ENCODE measurements around the gene ASAP3. TPM values are rescaled to one million over a fixed set of nuclear protein-coding genes. Genes with fewer than 3 reads are reported as not detected.

Gene ASAP3
- total and polyA plus RNA-seq, 2 of the 13 experiments (the other 11 are each of a cell fraction or from before 2014, with no cell fraction given) = 32.6 to 37.0 TPM

DNA sequence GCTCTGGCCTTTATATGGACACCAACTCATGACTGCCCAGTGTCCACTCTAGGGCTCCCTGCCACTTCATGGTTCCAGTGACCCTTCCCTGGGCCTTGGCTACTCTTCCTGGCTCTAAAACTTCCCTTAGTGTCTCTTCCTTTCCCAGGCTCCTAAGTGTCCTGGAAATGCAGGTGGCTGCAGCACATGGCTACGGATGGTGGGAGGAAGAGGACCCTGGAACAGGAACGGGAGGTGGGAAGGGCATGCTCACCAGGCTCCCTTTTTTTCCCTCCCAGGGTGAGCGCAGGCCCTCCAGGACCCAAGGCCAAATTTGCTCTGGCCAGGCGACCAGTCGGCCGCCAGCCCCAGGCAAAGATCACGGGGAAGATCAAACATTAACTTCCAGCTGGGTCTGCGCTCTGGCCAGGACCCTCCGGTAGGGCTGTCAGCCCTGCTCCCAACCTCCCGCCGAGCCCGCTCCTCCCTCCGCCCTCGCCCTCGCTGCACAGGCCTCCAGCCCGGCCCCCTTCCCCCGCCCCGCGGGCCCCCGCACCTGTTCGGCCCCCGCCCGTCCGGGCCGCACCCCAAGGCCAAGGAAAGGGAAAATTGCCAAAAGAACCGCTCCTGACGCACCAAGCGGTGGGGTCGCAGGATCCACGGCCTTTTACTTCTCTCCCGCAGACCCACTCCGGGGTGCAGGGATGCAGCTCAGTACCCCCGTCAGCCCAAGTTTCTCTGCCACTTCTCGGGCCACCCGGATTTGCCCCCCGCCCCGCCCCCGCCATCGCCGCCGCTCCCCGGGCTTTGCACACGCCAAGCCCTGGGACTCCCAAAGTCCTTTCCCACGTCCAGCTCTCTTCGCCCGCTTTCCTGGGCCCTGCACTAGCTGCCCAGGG lies 60.3 kb downstream of the ASAP3 start (continued):
- peak in 1 of 2 experiments; percentile 14; a peak in 1 of 4 replicates for TF ChIP-seq EP300 (IDR thresholded peaks at IDR 0.05; ENCODE audit: low read depth in 2 of 2, low read length in 2 of 2)
- TF ChIP-seq EP300 (CRISPR knock-in tag; IDR thresholded peaks at IDR 0.05; ENCODE audit: borderline replicate concordance) = no peak
- TF ChIP-seq ZBTB4 (CRISPR knock-in tag; IDR thresholded peaks at IDR 0.05; ENCODE audit: borderline replicate concordance) = no peak; the same call in 1 of the 2 replicates
- no peak for TF ChIP-seq CENPBD1 (CRISPR knock-in tag; IDR thresholded peaks at IDR 0.05; ENCODE audit: borderline replicate concordance, low read depth)
- TF ChIP-seq KDM2A (CRISPR knock-in tag; IDR thresholded peaks at IDR 0.05; ENCODE audit: borderline replicate concordance, low read depth) = peak; percentile 39; the same call in 1 of the 2 replicates
- peak; percentile 53 for TF ChIP-seq ZMYM4 (CRISPR knock-in tag; IDR thresholded peaks at IDR 0.05)
- peak; percentile 54; the same call in 1 of the 2 replicates for TF ChIP-seq TARDBP (CRISPR knock-in tag; IDR thresholded peaks at IDR 0.05)
- peak; percentile 79 for TF ChIP-seq PRDM15 (CRISPR knock-in tag; IDR thresholded peaks at IDR 0.05)
- TF ChIP-seq ZNF280B (CRISPR knock-in tag; IDR thresholded peaks at IDR 0.05; ENCODE audit: borderline replicate concordance) = peak; percentile 75; the same call in 1 of the 2 replicates
- TF ChIP-seq ZBTB39 (CRISPR knock-in tag; IDR thresholded peaks at IDR 0.05) = 0 out of 2 replicates have a peak, but pooled peaks have one; percentile 30
- TF ChIP-seq, protein P1, sequence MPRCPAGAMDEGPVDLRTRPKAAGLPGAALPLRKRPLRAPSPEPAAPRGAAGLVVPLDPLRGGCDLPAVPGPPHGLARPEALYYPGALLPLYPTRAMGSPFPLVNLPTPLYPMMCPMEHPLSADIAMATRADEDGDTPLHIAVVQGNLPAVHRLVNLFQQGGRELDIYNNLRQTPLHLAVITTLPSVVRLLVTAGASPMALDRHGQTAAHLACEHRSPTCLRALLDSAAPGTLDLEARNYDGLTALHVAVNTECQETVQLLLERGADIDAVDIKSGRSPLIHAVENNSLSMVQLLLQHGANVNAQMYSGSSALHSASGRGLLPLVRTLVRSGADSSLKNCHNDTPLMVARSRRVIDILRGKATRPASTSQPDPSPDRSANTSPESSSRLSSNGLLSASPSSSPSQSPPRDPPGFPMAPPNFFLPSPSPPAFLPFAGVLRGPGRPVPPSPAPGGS (CRISPR knock-in tag; IDR thresholded peaks at IDR 0.05) = peak; percentile 79
- TF ChIP-seq TEAD3 (CRISPR knock-in tag; optimal IDR thresholded peaks at IDR 0.05; ENCODE audit: borderline replicate concordance) = peak; percentile 56

Data from HepG2 (cell line).